GM21576 (cell line): ENCODE data around the gene PSIP1.
"Not testable (repeated sequence)": the region's sequence is repeated elsewhere in the genome, so short reads cannot be mapped to it uniquely, and the experiment has no call there.

Experiments used
- ATAC-seq: cut with Tn5 transposase; IDR thresholded peaks from one replicate; pipeline ENCODE4 v1.9.1; 2021; ENCODE audit warnings: mild to moderate bottlenecking, moderate library complexity; ENCODE audit not compliant: unreplicated experiment

The PSIP1 gene

GRCh38 chr9:15442264-15442663, 68.5 kb downstream of the PSIP1 start:
- not testable (repeated sequence) for ATAC-seq

GRCh38 chr9:15441841-15442240, 68.9 kb downstream of the PSIP1 start:
- not testable (repeated sequence) for ATAC-seq

- no peak for ATAC-seq
These were observed 71.9 kb downstream of the PSIP1 start for GRCh38 chr9:15438891-15439290.

GRCh38 chr9:15433661-15434060, 77.1 kb downstream of the PSIP1 start:
- peak; percentile 78 for ATAC-seq

GRCh38 chr9:15433191-15433590, 77.6 kb downstream of the PSIP1 start:
- ATAC-seq = no peak

GRCh38 chr9:15430920-15431844, 79.6 kb downstream of the PSIP1 start:
- ATAC-seq = no peak

- not testable (repeated sequence) for ATAC-seq
These were observed 83.1 kb downstream of the PSIP1 start for GRCh38 chr9:15427702-15428101.

- ATAC-seq = peak; percentile 44
These were observed 84.8 kb downstream of the PSIP1 start for GRCh38 chr9:15426019-15426418.

GRCh38 chr9:15423231-15423985, 87.4 kb downstream of the PSIP1 start:
- peak; percentile 2 for ATAC-seq

- peak; percentile 94 for ATAC-seq
These were observed 88.2 kb downstream of the PSIP1 start, which contains the start of gene SNAPC3 for GRCh38 chr9:15422372-15423230. Gene SNAPC3 (plus strand): TSS chr9:15422876. CDS start chr9:15422880, 4 bp downstream.

- ATAC-seq = no peak
These were observed 88.8 kb downstream of the PSIP1 start for GRCh38 chr9:15421990-15422371.

GRCh38 chr9:15421532-15421931, 89.2 kb downstream of the PSIP1 start:
- no peak for ATAC-seq

GRCh38 chr9:15420796-15421195, 90.0 kb downstream of the PSIP1 start:
- ATAC-seq = no peak

- ATAC-seq = no peak
These were observed 93.1 kb downstream of the PSIP1 start for GRCh38 chr9:15417626-15418025.

- no peak for ATAC-seq
These were observed 93.9 kb downstream of the PSIP1 start for GRCh38 chr9:15416880-15417279.
